Panc1 (cell line): Measurements from ENCODE around the gene KRTAP5-7.

ENCODE experiments used
- CTCF ChIP-seq: fragments of 450-650 bp; IDR thresholded peaks from 2 replicates; pipeline ENCODE4 v1.5.1; 2017; ENCODE audit warnings: mild to moderate bottlenecking
- REST ChIP-seq, 2 experiments: IDR thresholded peaks; 2 replicates each; pipeline ENCODE4 v1.6.1; 2011 to 2012; ENCODE audit warnings: low read depth in 2 of 2, control low read depth in 1 of 2, low read length in 1 of 2, mild to moderate bottlenecking in 1 of 2, moderate library complexity in 1 of 2; ENCODE audit not compliant: insufficient read depth in 1 of 2
- TCF7L2 ChIP-seq: IDR thresholded peaks from 2 replicates; pipeline ENCODE4 v1.6.1; 2011; ENCODE audit warnings: mild to moderate bottlenecking, low read depth, low read length, inconsistent platforms

- no peak for TF ChIP-seq CTCF
- TF ChIP-seq REST (IDR thresholded peaks at IDR 0.05; ENCODE audit: insufficient read depth in 1 of 2, low read depth in 2 of 2, low read length in 1 of 2), result no peak
- TF ChIP-seq TCF7L2, result no peak
These were observed 7.5 kb upstream of the KRTAP5-7 start for GRCh38 chr11:71519546-71519945.
